H1 (cell line): ENCODE measurements around the gene ZCCHC12. TPM values are rescaled to one million over a fixed set of nuclear protein-coding genes. Genes with fewer than 3 reads are reported as not detected.

Experiments
- BACH1 ChIP-seq: IDR thresholded peaks from 2 replicates; pipeline ENCODE4 v1.6.1; 2012; ENCODE audit warnings: low read length, improper control_type of control experiment
- CEBPB ChIP-seq: IDR thresholded peaks from 2 replicates; pipeline ENCODE4 v1.6.1; 2012; ENCODE audit warnings: low read depth, low read length
- KDM4A ChIP-seq: IDR thresholded peaks from one replicate; pipeline ENCODE4 v1.7.1; 2012; ENCODE audit warnings: low read depth, mild to moderate bottlenecking, moderate library complexity, low read length, inconsistent platforms; ENCODE audit not compliant: severe bottlenecking
- SUZ12 ChIP-seq: fragments of 200-600 bp; sonication (generic); IDR thresholded peaks from 2 replicates; pipeline ENCODE4 v1.6.1; 2012; ENCODE audit warnings: mild to moderate bottlenecking, inconsistent platforms, low read length, moderate library complexity, mixed read lengths
- polyA plus RNA-seq, 7 experiments: library from polyadenylated mRNA; depleted of rRNA in 3 of 7; stranded (reverse) in 5 of 7; unstranded in 2 of 7; fragments of >200 nt in 5 of 7; fragments of 200-250 nt in 2 of 7; gene quantifications; 1 replicate in 5 of 7; 2 replicates in 1 of 7; 4 replicates in 1 of 7; pipeline versions ENCODE4 v1.2.1 to v1.2.3, GENCODE V29; 2011 to 2013; ENCODE audit warnings: missing spikeins in 2 of 7, mixed read lengths in 2 of 7
- total RNA-seq: library from RNA; stranded (reverse); fragmentation: NEBNext Ultra II Directional; extraction: Animal tissue kit (Norgen Biotek cat#: 25700); gene quantifications from 2 replicates; pipeline ENCODE4 v1.2.1, GENCODE V29; 2021

ZCCHC12 gene
- total and polyA plus RNA-seq, 2 of the 8 experiments (the other 6 are each of a cell fraction or from before 2014, with no cell fraction given), result 0.76 to 1.3 TPM

DNA sequence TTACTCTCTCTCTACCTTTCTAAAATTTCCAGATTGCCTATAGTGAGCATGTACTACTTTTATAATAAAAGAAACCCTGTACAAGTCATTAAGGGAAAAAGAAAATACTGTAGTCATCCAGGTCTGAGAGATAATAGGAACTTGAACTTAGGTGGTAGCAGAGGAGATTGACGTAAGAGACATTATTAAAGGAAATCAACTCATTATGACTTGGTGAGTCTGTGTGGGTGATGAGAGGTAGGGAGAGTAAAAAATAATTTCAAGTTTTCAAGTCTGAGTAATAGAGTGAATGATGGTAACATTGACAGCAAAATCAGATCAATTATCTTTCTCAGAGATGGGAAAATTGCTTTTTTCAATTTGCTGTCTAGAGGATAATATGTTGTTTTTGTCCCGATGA is 44.0 kb upstream of the ZCCHC12 start (continued):
- no peak for TF ChIP-seq SUZ12
- no peak for TF ChIP-seq KDM4A
- no peak for TF ChIP-seq CEBPB
- no peak for TF ChIP-seq BACH1
